SK-N-SH treated with all-trans-retinoic acid at 6 μM for 48 hours (cell line): ENCODE results near the gene LRRC7.

Source experiments
- ARNTL ChIP-seq: fragments of 450-650 bp; formaldehyde crosslinking; IDR thresholded peaks from 2 replicates; pipeline ENCODE4 v1.5.0; 2020; ENCODE audit warnings: low read depth, mild to moderate bottlenecking, moderate library complexity, borderline replicate concordance
- OSR1 ChIP-seq: fragments of 250-450 bp; sonication (Bioruptor Pico); IDR thresholded peaks from 2 replicates; pipeline ENCODE4 v1.8.0; 2022; ENCODE audit warnings: moderate library complexity, mild to moderate bottlenecking, inconsistent platforms
- ZFP3 ChIP-seq: fragments of 250-450 bp; sonication (Bioruptor Pico); IDR thresholded peaks from 2 replicates; pipeline ENCODE4 v1.5.0; 2020; ENCODE audit warnings: mild to moderate bottlenecking, moderate library complexity
- TF ChIP-seq, protein P1 (sequence below): fragments of 250-450 bp; sonication (Bioruptor Pico); IDR thresholded peaks from 2 replicates; pipeline ENCODE4 v1.5.1; 2021; ENCODE audit warnings: mild to moderate bottlenecking, moderate library complexity

DNA sequence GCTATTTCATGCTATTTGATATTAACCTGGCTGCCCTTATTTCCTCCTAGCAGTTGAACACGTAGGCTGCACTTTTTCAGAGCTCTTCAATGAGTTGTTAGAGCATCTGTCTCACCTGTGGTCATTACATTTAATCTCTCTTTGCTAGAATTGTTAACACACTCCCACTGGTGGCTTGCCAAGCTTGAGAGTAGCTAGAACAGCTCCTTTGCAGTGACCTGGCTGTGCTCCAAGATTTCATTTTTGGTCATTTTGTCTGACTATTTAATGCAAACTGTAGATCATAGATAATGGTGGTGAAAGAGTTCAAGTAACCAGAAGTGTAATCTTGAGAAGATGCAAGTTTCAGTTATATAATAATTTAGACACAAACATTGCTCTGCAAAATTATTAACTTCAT lies 105.6 kb downstream of the LRRC7 start:
- TF ChIP-seq ZFP3 (no peak), ARNTL (CRISPR knock-in tag) (no peak), OSR1 (CRISPR knock-in tag) (no peak)
- TF ChIP-seq, protein P1, sequence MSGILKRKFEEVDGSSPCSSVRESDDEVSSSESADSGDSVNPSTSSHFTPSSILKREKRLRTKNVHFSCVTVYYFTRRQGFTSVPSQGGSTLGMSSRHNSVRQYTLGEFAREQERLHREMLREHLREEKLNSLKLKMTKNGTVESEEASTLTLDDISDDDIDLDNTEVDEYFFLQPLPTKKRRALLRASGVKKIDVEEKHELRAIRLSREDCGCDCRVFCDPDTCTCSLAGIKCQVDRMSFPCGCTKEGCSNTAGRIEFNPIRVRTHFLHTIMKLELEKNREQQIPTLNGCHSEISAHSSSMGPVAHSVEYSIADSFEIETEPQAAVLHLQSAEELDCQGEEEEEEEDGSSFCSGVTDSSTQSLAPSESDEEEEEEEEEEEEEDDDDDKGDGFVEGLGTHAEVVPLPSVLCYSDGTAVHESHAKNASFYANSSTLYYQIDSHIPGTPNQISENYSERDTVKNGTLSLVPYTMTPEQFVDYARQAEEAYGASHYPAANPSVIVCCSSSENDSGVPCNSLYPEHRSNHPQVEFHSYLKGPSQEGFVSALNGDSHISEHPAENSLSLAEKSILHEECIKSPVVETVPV (CRISPR knock-in tag) = no peak
